Mucosa of gallbladder (tissue), 1 donor: ENCODE measurements around the gene PEMT. TPM values are rescaled to one million over a fixed set of nuclear protein-coding genes. Genes with fewer than 3 reads are reported as not detected.
"Not testable (repeated sequence)": the region's sequence is repeated elsewhere in the genome, so short reads cannot be mapped to it uniquely, and the experiment has no call there.

ENCODE experiments used
- DNase-seq: peaks from one replicate; pipeline ENCODE4 v3.0.0-alpha.2; 2020; ENCODE audit warnings: low spot score
- total RNA-seq: library from RNA; stranded (reverse); gene quantifications from one replicate; pipeline ENCODE4 v1.2.1, GENCODE V29; 2021
- donor health status: DM: no; HTN: no; CAD: no.

PEMT gene
- total RNA-seq, 1 donor from 2014 or later, result 18.5 TPM

- DNase-seq, result no peak
These were observed 103.5 kb downstream of the PEMT start for GRCh38 chr17:17487998-17488397.

DNA sequence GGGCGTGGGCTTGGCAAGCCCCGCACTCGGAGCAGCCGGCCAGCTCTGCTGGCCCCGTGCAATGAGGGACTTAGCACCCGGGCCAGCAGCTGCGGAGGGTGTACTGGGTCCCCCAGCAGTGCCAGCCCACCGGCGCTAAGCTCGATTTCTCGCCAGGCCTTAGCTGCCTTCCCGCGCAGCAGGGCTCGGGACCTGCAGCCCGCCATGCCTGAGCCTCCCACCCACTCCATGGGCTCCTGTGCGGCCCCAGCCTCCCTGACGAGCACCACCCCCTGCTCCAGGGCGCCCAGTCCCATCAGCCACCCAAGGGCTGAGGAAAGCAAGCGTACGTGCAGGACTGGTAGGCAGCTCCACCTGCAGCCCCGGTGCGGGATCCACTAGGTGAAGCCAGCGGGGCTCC is 105.1 kb downstream of the PEMT start:
- DNase-seq, result not testable (repeated sequence)

- DNase-seq, result no peak
These were observed 106.1 kb downstream of the PEMT start for GRCh38 chr17:17485420-17485819.

GRCh38 chr17:17484451-17484899 is 107.0 kb downstream of the PEMT start:
- DNase-seq, result no peak

DNA sequence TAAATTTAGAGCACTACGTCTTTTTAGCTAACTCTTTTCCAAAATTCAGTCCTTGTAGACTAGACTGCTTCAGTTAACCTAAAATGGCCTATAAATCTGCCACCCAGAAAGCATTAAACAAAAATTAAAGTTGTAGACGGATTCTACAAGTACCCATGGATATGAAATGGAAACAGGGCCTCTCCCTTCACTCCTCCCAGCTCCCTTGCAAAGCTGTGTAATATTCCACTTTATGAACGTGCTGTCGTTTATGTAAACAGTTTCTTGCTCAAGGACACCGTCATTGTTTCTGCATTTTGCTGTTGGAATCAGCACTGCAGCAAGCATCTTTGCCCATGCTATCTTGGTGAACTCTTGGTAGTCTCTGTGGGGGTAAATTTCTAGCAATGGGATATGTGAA is 109.6 kb downstream of the PEMT start:
- DNase-seq, result no peak

- no peak for DNase-seq
These were observed 110.8 kb downstream of the PEMT start for GRCh38 chr17:17480593-17481148.

DNA sequence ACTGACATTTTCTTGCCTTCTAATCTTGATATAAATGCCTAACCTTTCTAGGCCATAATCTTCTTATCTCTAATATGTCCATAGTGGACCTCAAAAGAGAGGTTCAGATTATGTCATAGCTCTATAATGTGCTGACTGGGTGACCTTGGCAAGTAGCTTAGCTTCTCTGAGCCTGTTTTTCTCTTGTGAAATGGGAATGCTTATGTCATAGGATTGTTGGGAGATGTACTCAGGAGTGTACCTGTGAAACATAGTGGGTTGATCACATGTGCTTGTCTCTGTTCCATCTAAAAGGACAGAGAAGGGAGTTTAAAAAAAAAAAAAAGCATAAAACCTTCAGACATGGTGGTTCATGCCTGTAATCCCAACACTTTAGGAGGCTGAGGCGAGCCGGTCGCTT is 112.3 kb downstream of the PEMT start:
- no peak for DNase-seq

GRCh38 chr17:17476865-17477467 is 114.5 kb downstream of the PEMT start, which contains the start of gene MED9:
Gene MED9 (plus strand): TSS chr17:17477000. CDS start chr17:17477042, 42 bp downstream.
- DNase-seq, result peak; percentile 91

GRCh38 chr17:17474341-17474740 is 117.2 kb downstream of the PEMT start:
- DNase-seq, result no peak

- DNase-seq, result no peak
These were observed 119.1 kb downstream of the PEMT start for GRCh38 chr17:17472333-17472920.

GRCh38 chr17:17469996-17470395 is 121.5 kb downstream of the PEMT start:
- DNase-seq, result no peak

GRCh38 chr17:17469358-17469757 is 122.2 kb downstream of the PEMT start:
- DNase-seq, result no peak

- DNase-seq, result no peak
These were observed 123.1 kb downstream of the PEMT start for GRCh38 chr17:17468217-17469010.

DNA sequence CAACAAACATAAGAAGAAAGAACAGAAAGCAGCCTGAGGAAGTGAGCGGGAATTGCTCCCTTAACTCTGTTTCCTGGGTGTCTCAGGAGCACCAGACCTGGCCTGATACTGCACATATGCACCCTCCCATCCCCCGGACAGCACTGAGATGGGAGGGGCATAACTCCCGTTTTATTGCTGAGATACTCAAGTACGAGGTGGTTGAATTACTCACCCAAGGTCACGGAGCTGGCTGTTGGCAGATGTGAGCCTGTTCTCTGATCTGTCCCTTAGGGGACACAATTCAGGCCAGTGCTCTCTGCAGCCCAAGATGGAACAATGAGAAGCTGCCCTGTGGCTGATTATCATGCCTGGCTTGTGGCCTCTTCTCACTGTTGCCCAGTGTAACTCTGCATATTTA is 123.8 kb downstream of the PEMT start:
- DNase-seq, result no peak

GRCh38 chr17:17467016-17467415 is 124.5 kb downstream of the PEMT start:
- DNase-seq, result no peak

DNA sequence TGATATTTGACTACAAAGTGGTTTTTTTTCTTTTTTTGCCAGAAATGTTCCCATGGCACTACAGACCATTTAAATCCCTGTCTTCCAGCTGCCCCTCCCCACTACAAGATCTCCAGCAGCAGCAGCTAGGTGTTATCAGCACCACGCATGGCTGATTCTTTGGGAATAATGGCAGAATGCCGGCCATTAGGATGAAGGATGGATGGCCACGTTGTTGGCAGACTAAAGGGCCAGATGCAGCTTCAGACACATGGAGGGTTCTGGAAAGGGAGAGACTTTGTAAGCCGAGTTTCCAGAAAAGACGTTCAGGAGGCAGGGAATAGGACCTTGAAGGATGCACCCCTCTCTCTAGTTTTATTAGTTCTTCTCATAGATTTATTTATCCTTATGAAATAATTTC is 125.0 kb downstream of the PEMT start:
- DNase-seq, result no peak

DNA sequence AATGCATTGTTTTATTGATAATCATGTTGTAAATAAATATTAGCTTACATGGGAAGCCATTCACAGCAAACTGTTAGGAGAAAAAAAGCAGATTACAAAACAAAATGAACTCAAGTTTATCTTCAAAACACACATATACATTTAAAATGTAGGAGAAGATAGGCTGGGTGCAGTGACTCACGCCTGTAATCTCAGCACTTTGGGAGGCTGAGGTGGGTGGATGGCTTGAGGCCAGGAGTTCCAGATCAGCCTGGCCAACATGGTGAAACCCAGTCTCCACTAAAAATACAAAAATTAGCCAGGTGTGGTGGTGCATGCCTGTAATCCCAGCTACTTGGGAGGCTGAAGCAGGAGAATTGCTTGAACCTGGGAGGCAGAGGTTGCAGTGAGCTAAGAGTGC is 125.6 kb downstream of the PEMT start:
- not testable (repeated sequence) for DNase-seq

- no peak for DNase-seq
These were observed 127.7 kb downstream of the PEMT start for GRCh38 chr17:17463821-17464220.

DNA sequence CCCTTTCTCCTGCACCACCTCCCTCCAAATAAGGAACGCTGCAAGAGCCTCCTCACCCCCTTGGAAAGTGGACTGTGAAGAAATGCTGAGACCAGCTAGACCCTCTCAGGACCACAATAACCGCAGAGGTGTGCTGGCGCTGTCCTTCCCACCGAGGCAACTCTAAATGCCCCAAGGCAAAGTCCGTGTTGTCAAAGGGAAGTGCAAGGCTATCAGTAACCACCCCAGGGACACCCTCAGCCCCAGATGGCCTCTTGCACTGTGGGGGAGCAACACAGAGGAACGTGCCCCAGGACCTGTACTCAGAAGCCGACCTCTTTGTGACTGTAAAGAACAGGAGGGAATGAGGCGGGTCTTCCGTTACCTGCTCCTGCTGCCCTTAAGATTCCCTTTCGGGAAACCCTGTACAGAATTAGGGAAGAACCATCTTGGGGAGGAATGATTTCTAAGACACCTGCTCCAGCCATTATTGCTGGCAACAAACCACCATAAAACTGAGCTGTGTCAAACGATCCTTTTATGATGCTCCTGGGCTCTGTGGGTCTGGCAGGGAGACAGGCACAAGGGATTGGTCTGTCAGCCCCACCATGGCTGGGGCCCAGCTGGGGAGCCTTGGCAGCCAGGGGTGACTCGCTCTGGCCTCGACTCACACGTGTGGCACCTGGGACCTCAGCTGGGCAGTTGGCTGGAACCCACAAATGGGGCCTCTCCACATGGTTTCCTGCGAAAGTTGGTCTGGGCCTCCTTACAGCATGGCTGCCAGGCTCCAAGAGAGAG is 129.3 kb downstream of the PEMT start:
- DNase-seq, result no peak

DNA sequence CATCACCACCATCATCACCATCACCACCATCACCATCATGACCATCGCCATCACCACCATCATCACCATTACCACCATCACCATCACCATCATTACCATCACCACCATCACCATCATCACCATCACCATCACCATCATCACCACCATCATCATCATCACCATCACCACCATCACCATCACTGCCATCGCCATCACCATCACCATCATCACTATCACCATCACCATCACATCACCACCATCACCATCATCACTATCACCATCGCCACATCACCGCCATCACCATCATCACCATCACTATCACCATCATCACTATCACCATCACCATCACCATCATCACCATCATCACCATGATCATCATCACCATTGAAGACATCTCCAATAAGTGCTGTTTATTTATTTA is 131.5 kb downstream of the PEMT start:
- DNase-seq, result no peak

DNA sequence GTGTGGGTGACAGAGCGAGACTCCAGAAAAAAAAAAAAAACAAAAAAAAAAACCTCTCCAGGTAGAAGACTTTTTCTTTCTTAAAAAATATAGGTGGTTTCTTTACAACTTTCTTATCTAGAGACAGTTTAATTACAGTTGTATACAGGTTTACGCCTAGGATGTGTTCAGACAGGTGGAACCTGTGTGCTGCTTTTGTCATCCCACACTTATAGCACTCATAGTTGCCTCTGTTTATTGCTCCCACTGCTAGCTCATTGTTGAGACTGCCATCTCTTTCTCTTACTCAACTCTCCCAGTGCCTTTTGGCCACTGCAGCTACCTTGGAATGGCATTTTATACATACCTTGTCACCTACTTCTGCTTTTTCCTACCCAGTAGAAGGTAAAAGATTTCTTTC is 133.8 kb downstream of the PEMT start:
- DNase-seq, result no peak

DNA sequence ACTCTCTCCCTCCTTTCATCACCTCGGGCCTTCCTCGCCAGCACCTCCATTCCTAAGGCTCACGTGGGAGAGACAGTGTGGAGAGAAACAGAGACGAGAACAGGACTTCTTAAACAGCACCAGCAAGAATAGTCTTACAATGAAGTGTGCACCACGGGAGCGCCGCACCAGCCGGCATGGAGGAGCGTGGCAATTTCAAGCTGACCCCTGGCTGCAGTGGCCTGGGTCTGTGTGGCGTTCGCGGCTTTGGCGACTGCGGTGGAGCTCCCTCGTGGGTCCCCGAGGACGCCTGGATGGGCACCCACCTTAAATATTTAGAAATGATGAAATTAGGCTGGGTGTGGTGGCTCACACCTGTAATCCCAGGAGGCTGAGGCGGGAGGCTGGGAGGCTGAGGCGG is 135.3 kb downstream of the PEMT start:
- no peak for DNase-seq
